ENCODE data around the gene S100B.

S100B gene

DNA sequence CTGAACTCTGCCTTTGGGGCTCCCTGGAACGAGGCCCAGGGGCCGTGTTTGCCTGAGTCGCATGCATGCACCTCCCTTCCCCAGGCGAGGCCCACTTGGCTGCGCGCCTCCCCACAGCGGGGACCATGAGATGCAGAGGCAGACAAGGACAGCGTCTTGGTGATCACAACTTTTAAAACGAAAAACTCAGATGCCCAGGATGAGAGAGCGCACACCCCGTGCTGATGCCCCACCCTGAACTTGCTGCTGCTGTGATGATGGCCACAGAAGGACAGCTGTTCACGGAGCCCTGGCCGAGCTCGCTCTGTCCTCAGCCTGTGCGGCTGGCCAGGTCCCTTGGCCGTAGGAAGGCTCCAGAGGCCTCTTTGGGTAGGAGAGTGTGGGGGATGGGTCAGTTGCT is 19.2 kb upstream of the S100B start:
- Histone ChIP-seq H3K4me3 (ENCODE audit: low read length) (no peak overlapping the region), H3K9ac (ENCODE audit: low read length) (no peak overlapping the region), H3K27me3 (ENCODE audit: control insufficient read depth, insufficient read depth, low read length) (no peaks in the 10 kb centered on the region), H3K27ac (ENCODE audit: low read depth, low read length) (no peak overlapping the region), H3K36me3 (ENCODE audit: control insufficient read depth, insufficient read depth, low read length) (no peaks in the 10 kb centered on the region), H3K4me1 (ENCODE audit: control insufficient read depth, insufficient read depth, low read length) (no peaks in the 10 kb centered on the region)

DNA sequence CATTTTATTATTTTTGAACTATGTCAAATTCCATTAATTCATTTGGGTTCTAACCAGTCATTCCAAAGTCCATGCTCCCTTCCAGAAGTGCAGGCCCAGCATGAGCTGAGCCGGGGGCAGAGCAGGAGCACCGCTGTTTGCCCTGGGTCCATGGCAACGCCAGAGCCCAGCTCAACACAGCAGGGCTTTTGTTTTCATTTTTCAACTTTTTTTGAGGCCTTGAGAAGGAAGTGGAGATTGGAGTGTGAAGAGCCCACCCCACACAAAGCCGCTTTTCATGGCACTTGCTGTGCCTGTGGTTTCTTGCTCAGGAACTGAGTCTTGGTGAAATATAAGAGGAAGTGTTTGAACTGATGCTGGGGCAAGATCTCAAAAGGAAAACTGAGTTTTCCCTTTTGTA is 17.3 kb upstream of the S100B start:
- Histone ChIP-seq H3K27ac (ENCODE audit: low read depth, low read length) (peak overlapping the region; percentile 20), H3K9ac (ENCODE audit: low read length) (no peak overlapping the region), H3K4me1 (ENCODE audit: control insufficient read depth, insufficient read depth, low read length) (no peaks in the 10 kb centered on the region), H3K4me3 (ENCODE audit: low read length) (no peak overlapping the region), H3K36me3 (ENCODE audit: control insufficient read depth, insufficient read depth, low read length) (no peaks in the 10 kb centered on the region), H3K27me3 (ENCODE audit: control insufficient read depth, insufficient read depth, low read length) (no peaks in the 10 kb centered on the region)

DNA sequence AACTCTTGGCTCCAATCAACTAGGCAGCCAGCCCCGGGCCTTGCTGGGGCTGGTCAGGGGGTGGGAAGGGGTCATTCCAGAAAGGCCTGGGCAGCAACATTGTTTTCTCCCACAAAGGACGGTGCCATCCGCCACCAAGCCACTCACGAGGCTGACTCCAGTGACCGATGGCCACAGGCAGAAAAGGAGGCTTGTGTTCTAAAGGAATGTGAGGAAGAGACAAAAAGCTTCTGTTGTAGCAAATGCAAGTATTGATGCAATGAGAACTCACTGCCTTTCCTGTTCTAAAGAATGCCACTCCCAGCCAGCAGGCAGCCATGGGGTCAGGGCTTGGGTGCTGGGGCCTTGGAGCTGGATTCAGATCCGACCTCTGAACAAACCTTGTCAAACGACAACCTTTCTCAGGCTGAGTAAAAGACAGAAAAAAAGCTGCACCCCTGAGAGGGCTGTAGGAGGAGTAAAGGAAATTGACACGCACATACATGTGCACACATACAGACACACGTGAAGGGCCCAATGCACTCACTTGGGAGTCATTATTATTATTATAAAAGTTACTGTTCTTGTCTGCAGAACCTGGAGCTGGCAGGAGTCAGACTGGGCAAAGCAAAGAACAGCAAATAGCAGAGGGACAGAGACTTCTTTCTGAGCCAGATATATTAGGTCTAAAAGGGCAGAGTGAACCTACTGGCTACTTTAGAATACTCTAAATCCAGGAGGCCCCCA is 16.7 kb upstream of the S100B start:
- Histone ChIP-seq H3K9ac (ENCODE audit: low read length) (no peak overlapping the region), H3K4me3 (ENCODE audit: low read length) (no peak overlapping the region), H3K27me3 (ENCODE audit: control insufficient read depth, insufficient read depth, low read length) (no peaks in the 10 kb centered on the region), H3K27ac (ENCODE audit: low read depth, low read length) (peak overlapping the region; percentile 21), H3K36me3 (ENCODE audit: control insufficient read depth, insufficient read depth, low read length) (no peaks in the 10 kb centered on the region), H3K4me1 (ENCODE audit: control insufficient read depth, insufficient read depth, low read length) (no peaks in the 10 kb centered on the region)

DNA sequence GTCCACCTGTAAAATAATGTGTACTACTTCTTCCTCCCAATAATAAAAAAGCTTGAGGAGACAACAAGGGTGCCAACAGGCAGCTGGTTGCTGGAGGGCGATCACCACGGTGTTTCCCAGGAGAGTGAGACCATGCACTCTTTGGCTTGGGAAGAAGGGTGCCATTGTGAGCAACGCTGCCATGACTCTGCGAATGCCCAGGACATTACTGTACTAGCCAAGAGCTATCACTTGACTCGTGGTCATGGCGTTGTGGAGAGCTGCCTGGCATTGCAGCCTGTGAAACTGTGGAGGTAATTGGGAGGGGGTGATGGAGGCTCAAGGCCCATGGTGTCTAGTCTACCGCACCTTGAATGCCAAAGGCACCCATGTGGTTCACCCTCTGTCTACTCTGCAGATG is 16.0 kb upstream of the S100B start:
- Histone ChIP-seq H3K27me3 (ENCODE audit: control insufficient read depth, insufficient read depth, low read length) (no peaks in the 10 kb centered on the region), H3K4me3 (ENCODE audit: low read length) (no peak overlapping the region), H3K4me1 (ENCODE audit: control insufficient read depth, insufficient read depth, low read length) (no peaks in the 10 kb centered on the region), H3K36me3 (ENCODE audit: control insufficient read depth, insufficient read depth, low read length) (no peaks in the 10 kb centered on the region), H3K9ac (ENCODE audit: low read length) (no peak overlapping the region), H3K27ac (ENCODE audit: low read depth, low read length) (peak overlapping the region; percentile 21)

- no peak overlapping the region for H3K9ac ChIP-seq (ENCODE audit: low read length)
- no peak overlapping the region for H3K27ac ChIP-seq (ENCODE audit: low read depth, low read length)
- no peak overlapping the region for H3K4me3 ChIP-seq (ENCODE audit: low read length)
- H3K4me1 ChIP-seq (ENCODE audit: control insufficient read depth, insufficient read depth, low read length), result no peaks in the 10 kb centered on the region
- H3K27me3 ChIP-seq (ENCODE audit: control insufficient read depth, insufficient read depth, low read length), result no peaks in the 10 kb centered on the region
- no peaks in the 10 kb centered on the region for H3K36me3 ChIP-seq (ENCODE audit: control insufficient read depth, insufficient read depth, low read length)
Observed at GRCh38 chr21:46619846-46620245, 15.0 kb upstream of the S100B start.

DNA sequence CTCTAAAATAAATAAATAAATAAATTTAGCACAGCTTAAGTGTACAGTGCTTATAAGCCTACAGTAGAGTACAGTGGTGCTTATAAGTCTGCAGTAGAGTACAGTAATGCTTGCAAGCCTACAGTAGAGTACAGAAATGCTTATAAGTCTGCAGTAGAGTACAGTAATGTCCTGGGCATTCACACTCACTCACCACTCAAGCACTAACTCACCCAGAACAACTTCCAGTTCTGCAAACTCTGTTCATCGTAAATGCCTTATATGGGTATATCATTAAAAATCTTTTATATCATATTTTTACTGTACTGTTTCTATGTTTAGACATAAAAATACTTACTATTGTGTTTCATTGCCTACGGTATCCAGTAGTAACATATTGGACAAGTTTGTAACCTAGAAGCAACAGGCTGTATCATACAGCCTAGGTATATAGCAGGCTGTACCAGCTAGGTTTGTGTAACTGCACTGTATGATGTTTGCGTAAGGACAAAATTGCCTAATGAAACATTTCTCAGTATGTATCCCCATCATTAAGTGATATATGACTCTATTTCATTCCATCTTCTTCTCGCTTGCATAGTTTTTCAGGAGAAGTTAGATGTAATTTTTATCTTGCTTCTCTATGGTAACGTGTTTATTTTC is 14.0 kb upstream of the S100B start:
- no peaks in the 10 kb centered on the region for H3K27me3 ChIP-seq (ENCODE audit: control insufficient read depth, insufficient read depth, low read length)
- no peak overlapping the region for H3K9ac ChIP-seq (ENCODE audit: low read length)
- H3K4me3 ChIP-seq (ENCODE audit: low read length), result no peak overlapping the region
- no peak overlapping the region for H3K27ac ChIP-seq (ENCODE audit: low read depth, low read length)
- H3K4me1 ChIP-seq (ENCODE audit: control insufficient read depth, insufficient read depth, low read length), result no peaks in the 10 kb centered on the region
- H3K36me3 ChIP-seq (ENCODE audit: control insufficient read depth, insufficient read depth, low read length), result no peaks in the 10 kb centered on the region

DNA sequence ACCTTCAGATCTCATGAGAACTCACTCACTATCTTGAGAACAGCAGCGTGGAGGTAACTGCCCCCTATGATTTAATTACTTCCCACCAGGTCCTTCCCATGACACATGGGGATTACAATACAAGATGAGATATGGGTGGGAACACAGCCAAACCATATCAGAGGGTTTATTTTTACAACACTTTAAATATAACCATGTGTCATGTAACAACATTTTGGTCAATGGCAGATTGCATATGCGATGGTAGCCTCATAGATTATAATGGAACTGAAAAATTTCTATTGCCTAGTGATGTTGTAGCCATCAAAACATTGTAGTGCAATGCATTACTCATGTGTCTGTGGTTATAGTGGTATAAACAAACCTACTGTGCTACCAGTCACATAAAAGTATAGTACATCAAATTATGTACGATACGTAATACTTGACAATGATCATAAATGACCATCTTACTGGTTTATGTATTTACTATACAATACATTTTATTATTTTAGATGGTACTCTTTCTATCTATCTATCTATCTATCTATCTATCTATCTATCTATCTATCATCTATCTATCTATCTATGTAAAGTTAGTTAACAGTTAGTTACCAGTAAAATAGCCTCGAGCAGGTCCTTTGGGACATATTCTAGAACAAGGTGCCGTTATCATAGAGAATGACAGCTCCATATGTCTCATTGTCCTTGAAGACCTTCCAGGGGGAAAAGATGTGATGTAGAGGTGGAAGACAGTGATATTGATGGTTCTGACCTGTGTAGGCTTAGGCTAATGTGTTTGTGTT is 12.6 kb upstream of the S100B start:
- Histone ChIP-seq H3K36me3 (ENCODE audit: control insufficient read depth, insufficient read depth, low read length) (no peaks in the 10 kb centered on the region), H3K9ac (ENCODE audit: low read length) (no peak overlapping the region), H3K27me3 (ENCODE audit: control insufficient read depth, insufficient read depth, low read length) (no peaks in the 10 kb centered on the region), H3K27ac (ENCODE audit: low read depth, low read length) (no peak overlapping the region), H3K4me1 (ENCODE audit: control insufficient read depth, insufficient read depth, low read length) (no peaks in the 10 kb centered on the region), H3K4me3 (ENCODE audit: low read length) (no peak overlapping the region)

DNA sequence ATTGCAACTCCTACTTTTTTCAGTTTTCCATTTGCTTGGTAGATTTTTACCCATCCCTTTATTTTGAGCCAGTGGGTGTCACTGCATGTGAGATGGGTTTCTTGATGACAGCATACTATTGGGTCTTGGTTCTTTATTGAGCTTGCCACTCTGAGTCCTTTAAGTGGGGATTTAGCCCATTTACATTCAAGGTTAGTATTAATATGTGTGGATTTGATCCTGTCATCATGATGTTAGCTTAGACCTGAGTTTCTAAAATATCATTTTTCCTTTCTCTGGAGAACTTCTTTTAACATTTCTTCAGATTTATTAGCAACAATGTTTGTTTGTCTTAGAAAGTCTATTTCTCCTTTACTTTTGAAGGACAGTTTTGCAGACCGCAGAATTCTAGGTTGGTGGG is 11.8 kb upstream of the S100B start:
- no peak overlapping the region for H3K9ac ChIP-seq (ENCODE audit: low read length)
- no peaks in the 10 kb centered on the region for H3K27me3 ChIP-seq (ENCODE audit: control insufficient read depth, insufficient read depth, low read length)
- no peak overlapping the region for H3K27ac ChIP-seq (ENCODE audit: low read depth, low read length)
- no peaks in the 10 kb centered on the region for H3K4me1 ChIP-seq (ENCODE audit: control insufficient read depth, insufficient read depth, low read length)
- H3K4me3 ChIP-seq (ENCODE audit: low read length), result no peak overlapping the region
- H3K36me3 ChIP-seq (ENCODE audit: control insufficient read depth, insufficient read depth, low read length), result no peaks in the 10 kb centered on the region

GRCh38 chr21:46616050-46616449 is 11.2 kb upstream of the S100B start:
- H3K27me3 ChIP-seq (ENCODE audit: control insufficient read depth, insufficient read depth, low read length), result no peaks in the 10 kb centered on the region
- no peak overlapping the region for H3K9ac ChIP-seq (ENCODE audit: low read length)
- H3K36me3 ChIP-seq (ENCODE audit: control insufficient read depth, insufficient read depth, low read length), result no peaks in the 10 kb centered on the region
- H3K27ac ChIP-seq (ENCODE audit: low read depth, low read length), result no peak overlapping the region
- H3K4me1 ChIP-seq (ENCODE audit: control insufficient read depth, insufficient read depth, low read length), result no peaks in the 10 kb centered on the region
- no peak overlapping the region for H3K4me3 ChIP-seq (ENCODE audit: low read length)

GRCh38 chr21:46613391-46613790 is 8.5 kb upstream of the S100B start:
- Histone ChIP-seq H3K36me3 (ENCODE audit: control insufficient read depth, insufficient read depth, low read length) (no peaks in the 10 kb centered on the region), H3K9ac (ENCODE audit: low read length) (no peak overlapping the region), H3K27ac (ENCODE audit: low read depth, low read length) (no peak overlapping the region)

DNA sequence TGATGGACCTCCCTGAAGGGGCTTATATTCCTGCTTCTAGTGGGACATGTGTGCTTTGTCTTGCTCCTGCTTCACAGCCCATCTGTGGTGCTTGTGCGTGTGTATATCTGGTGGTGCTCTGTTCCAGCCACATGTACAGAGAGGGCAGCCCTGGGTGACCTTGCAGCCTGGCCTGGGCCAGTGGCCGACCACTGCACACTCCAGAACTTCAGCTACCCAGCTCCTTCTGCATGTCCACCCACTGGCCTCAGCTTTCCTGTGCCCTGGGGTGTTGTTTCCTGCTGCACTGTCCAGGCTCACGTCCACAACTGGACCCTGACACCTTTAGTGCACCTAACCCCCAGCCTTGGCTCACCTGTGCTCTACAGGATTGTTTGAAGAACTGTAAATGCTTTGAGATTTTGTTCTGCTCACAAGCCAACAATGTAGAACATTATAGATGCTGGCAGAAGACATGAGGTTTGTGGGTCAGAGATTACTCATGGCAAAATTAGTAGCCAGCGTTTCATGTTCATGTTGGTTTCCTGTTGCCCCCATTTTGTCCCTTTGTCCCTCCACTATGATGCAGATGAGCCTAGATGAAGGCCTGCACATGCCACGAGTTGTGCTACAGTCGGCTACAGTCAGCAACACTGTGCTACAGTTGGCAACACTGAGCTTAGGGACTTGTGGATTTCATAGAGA is 5.3 kb upstream of the S100B start:
- Histone ChIP-seq H3K27ac (ENCODE audit: low read depth, low read length) (no peak overlapping the region), H3K4me3 (ENCODE audit: low read length) (no peak overlapping the region), H3K9ac (ENCODE audit: low read length) (no peak overlapping the region), H3K4me1 (ENCODE audit: control insufficient read depth, insufficient read depth, low read length) (no peaks in the 10 kb centered on the region), H3K27me3 (ENCODE audit: control insufficient read depth, insufficient read depth, low read length) (no peaks in the 10 kb centered on the region), H3K36me3 (ENCODE audit: control insufficient read depth, insufficient read depth, low read length) (no peaks in the 10 kb centered on the region)

More at GRCh38 chr21:46613391-46613790, 8.5 kb upstream of the S100B start:
- Histone ChIP-seq H3K4me3 (ENCODE audit: low read length) (no peak overlapping the region), H3K4me1 (ENCODE audit: control insufficient read depth, insufficient read depth, low read length) (no peaks in the 10 kb centered on the region), H3K27me3 (ENCODE audit: control insufficient read depth, insufficient read depth, low read length) (no peaks in the 10 kb centered on the region)

DNA sequence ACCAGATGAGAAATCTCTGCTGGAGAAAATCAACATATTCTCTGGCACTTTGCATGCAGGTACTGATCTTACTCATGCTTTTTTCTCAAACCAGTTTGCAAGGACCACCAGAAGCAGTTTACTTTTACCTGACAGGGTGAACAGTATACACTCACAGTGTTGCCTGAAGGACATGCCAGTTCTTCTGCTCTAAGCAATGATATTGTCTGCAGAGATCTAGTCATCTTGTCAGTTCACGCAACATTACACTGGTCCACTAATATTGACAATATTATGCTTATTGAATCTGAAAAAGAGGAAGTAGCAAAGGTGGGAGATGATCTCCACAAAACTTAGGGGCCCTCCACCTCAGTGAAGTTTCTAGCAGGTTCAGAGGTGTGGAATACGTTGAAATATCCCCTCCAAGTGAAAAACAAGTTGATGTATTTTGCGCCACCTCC is 3.8 kb upstream of the S100B start:
- Histone ChIP-seq H3K36me3 (ENCODE audit: control insufficient read depth, insufficient read depth, low read length) (no peaks in the 10 kb centered on the region), H3K9ac (ENCODE audit: low read length) (no peak overlapping the region), H3K27ac (ENCODE audit: low read depth, low read length) (no peak overlapping the region), H3K4me1 (ENCODE audit: control insufficient read depth, insufficient read depth, low read length) (no peaks in the 10 kb centered on the region), H3K27me3 (ENCODE audit: control insufficient read depth, insufficient read depth, low read length) (no peaks in the 10 kb centered on the region), H3K4me3 (ENCODE audit: low read length) (no peak overlapping the region)

Measured in rectal smooth muscle tissue (tissue), 1 donor.